Smooth muscle cell (in vitro differentiated cells): Measurements from ENCODE around the gene GULP1. TPM values are rescaled to one million over a fixed set of nuclear protein-coding genes. Genes with fewer than 3 reads are reported as not detected.

Source experiments
- DNase-seq: peaks from one replicate; lab custom pipeline; 2025; ENCODE audit not compliant: unreplicated experiment; lab: John Stamatoyannopoulos, UW
- H2AFZ ChIP-seq: fragments of 200-600 bp; sonication (generic); 2 replicates; pipeline ENCODE4 v1.6.0; 2016; ENCODE audit warnings: antibody characterized with exemption, low read depth, mild to moderate bottlenecking
- H3F3A ChIP-seq: fragments of 200-600 bp; sonication (generic); 2 replicates; pipeline ENCODE4 v1.6.0; 2017; ENCODE audit warnings: antibody characterized with exemption, low read depth
- H3K27ac ChIP-seq: fragments of 200-600 bp; sonication (generic); 2 replicates; pipeline ENCODE4 v1.5.1; 2016; ENCODE audit warnings: low read depth, mild to moderate bottlenecking
- H3K27me3 ChIP-seq: fragments of 200-600 bp; sonication (generic); 2 replicates; pipeline ENCODE4 v1.6.1; 2016; ENCODE audit warnings: low read depth, mild to moderate bottlenecking
- H3K36me3 ChIP-seq: fragments of 200-600 bp; sonication (generic); 2 replicates; pipeline ENCODE4 v1.5.1; 2016; ENCODE audit warnings: low read depth
- H3K4me1 ChIP-seq: fragments of 200-600 bp; sonication (generic); 2 replicates; pipeline ENCODE4 v1.5.1; 2016; ENCODE audit warnings: low read depth
- H3K4me2 ChIP-seq: fragments of 200-600 bp; sonication (generic); 2 replicates; pipeline ENCODE4 v1.6.0; 2016; ENCODE audit warnings: mild to moderate bottlenecking
- H3K4me3 ChIP-seq: fragments of 200-600 bp; sonication (generic); 2 replicates; pipeline ENCODE4 v1.5.1; 2016; ENCODE audit warnings: mild to moderate bottlenecking
- H3K79me2 ChIP-seq: fragments of 200-600 bp; sonication (generic); 2 replicates; pipeline ENCODE4 v1.6.0; 2016; ENCODE audit warnings: low read depth, mild to moderate bottlenecking
- H3K9ac ChIP-seq: fragments of 200-600 bp; sonication (generic); 2 replicates; pipeline ENCODE4 v1.6.0; 2016; ENCODE audit warnings: low read depth
- H3K9me3 ChIP-seq: fragments of 200-600 bp; sonication (generic); replicated peaks from 2 replicates; pipeline ENCODE4 v1.5.1; 2016; ENCODE audit warnings: low read depth
- H4K20me1 ChIP-seq: fragments of 200-600 bp; sonication (generic); 2 replicates; pipeline ENCODE4 v1.6.0; 2016; ENCODE audit warnings: low read depth
- WGBS: methylation state at CpG from one replicate; pipeline ENCODE4 v1.1.7; 2016; ENCODE audit warnings: low lambda C conversion rate; 5-methylcytosine and 5-hydroxymethylcytosine counted together
- polyA plus RNA-seq: library from polyadenylated mRNA; unstranded; fragments of >200 nt; fragmentation: Nextera tagmentation; extraction: Ambion mirVana; gene quantifications from 2 replicates; pipeline ENCODE4 v1.2.1, GENCODE V29; 2016
- total RNA-seq: library from RNA; depleted of rRNA; stranded (reverse); fragments of >200 nt; gene quantifications from 2 replicates; pipeline ENCODE4 v1.2.3, GENCODE V29; 2014
- TF ChIP-seq, protein P1 (sequence below): fragments of 200-600 bp; sonication (generic); IDR thresholded peaks from 2 replicates; pipeline ENCODE4 v1.5.1; 2017; ENCODE audit warnings: borderline replicate concordance, mild to moderate bottlenecking, antibody characterized with exemption; ENCODE audit not compliant: insufficient read depth, poor library complexity, severe bottlenecking

The GULP1 gene
- total and polyA plus RNA-seq, 2 experiments from 2014 or later = 40.2 to 115 TPM

DNA sequence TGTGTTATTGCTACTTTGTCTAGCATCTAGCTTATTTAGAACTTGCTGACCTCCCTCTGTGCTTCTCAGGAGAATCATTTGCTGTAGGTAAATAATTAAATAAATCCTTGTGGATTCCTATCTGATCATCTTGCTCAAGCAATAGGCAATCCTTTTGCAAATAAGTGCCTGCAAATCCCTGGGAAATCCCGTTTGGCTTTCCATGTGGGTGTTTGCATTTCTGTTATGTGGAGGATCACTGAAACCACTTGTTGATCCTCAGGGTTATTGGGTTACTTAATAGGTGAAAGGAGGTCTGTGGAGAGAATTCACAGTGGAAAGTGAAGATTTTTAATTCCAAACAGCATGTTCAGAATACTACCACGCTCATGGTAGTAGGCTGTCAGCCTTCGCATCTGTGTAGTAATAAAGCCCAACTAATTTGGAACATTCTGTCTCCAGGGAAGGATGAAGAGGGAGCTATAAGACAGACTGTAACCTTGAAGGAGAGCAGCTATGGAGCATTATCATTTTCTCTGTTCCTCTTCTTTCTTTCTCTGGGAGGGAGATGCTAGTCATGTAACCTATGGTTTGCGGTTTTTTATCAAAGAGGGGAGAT, 72.5 kb downstream of the GULP1 start:
- no peak for DNase-seq
- Histone ChIP-seq H3K27me3 (no peaks in the 10 kb centered on the region), H3F3A (no peaks in the 10 kb centered on the region), H3K4me1 (no peaks in the 10 kb centered on the region), H4K20me1 (peaks cover 66% of the 10 kb centered on the region), H3K27ac (no peak overlapping the region), H2AFZ (no peak overlapping the region), H3K79me2 (peaks cover 83% of the 10 kb centered on the region), H3K9ac (no peak overlapping the region), H3K4me3 (no peak overlapping the region), H3K4me2 (no peak overlapping the region), H3K9me3 (no peaks in the 10 kb centered on the region), H3K36me3 (no peaks in the 10 kb centered on the region)
- TF ChIP-seq, protein P1, sequence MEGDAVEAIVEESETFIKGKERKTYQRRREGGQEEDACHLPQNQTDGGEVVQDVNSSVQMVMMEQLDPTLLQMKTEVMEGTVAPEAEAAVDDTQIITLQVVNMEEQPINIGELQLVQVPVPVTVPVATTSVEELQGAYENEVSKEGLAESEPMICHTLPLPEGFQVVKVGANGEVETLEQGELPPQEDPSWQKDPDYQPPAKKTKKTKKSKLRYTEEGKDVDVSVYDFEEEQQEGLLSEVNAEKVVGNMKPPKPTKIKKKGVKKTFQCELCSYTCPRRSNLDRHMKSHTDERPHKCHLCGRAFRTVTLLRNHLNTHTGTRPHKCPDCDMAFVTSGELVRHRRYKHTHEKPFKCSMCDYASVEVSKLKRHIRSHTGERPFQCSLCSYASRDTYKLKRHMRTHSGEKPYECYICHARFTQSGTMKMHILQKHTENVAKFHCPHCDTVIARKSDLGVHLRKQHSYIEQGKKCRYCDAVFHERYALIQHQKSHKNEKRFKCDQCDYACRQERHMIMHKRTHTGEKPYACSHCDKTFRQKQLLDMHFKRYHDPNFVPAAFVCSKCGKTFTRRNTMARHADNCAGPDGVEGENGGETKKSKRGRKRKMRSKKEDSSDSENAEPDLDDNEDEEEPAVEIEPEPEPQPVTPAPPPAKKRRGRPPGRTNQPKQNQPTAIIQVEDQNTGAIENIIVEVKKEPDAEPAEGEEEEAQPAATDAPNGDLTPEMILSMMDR = no peak
- WGBS = 48% methylated on average over 4 of the region's 4 CpGs

DNA sequence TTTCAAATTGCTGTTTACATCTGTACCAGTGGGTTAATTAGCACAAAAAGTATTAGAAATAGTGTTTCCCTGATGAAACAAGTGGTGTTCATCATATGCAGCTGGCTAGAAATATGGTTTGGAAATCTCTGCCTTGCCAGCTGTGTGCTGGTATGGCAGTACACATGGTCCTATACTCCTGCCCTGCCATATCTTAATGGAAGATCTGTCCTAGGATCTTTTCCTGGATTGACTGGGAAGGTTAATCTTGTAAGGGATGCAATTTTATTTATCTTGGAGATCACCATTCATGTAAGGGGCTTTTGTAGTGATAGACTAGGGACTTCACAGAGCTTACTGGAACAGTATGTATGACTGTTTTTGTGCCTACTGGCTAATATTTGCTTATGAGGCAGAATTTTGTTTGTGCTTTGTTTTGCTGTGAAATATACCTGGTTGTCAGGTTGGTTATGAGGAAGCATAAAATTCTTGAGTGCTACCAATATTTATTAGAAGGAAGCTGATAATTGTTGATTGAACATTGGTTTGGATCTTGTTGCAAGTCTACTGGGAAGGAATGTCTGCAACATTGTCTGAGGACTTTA, 73.5 kb downstream of the GULP1 start:
- no peak for DNase-seq
- Histone ChIP-seq H3K79me2 (peaks cover 83% of the 10 kb centered on the region), H3K9me3 (no peaks in the 10 kb centered on the region), H3K4me1 (no peaks in the 10 kb centered on the region), H3K9ac (no peak overlapping the region), H3F3A (no peaks in the 10 kb centered on the region), H3K27me3 (no peaks in the 10 kb centered on the region), H3K4me3 (no peak overlapping the region), H3K36me3 (no peaks in the 10 kb centered on the region), H3K27ac (no peak overlapping the region), H4K20me1 (peaks cover 75% of the 10 kb centered on the region), H2AFZ (no peak overlapping the region), H3K4me2 (no peak overlapping the region)
- TF ChIP-seq, protein P1 = no peak

DNA sequence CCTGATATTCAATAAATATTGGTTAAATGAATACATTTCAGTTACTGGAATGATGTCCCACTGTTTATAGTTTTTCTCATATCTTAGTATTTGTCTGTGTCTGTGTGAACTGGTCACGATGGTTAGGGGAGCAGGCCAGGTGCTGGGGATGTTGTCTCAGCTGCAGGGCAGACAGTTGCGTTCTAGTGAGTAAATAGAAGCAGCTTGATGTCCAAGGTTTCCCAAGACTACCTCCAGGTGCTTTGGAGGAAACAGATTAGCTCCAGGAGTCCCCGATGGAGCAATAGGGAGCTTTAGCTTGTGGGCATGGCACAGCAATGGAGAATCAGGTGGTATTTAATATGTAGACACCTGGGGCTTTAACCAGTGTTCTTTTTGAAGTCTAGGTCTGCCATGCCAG, 75.5 kb downstream of the GULP1 start:
- no peaks in the 10 kb centered on the region for H3K36me3 ChIP-seq
- TF ChIP-seq, protein P1 = no peak

DNA sequence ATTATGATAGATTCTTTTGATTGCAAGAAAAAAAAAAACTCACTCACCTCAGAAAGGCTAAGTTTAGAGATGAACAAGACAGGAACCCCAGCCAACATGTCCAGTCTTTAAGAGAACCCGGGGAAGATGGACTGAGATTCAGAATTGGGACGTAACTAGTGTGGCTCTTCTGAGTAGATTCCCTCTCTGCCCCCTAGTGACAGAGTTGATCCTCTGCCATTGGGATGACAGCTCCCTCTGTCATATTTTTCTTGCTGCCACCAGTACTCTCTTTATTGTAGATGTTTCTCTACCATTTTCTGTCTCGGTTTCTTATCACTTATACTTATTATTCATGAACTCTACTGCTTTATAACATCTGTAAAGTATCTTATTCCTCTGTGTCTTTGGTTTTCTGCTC, 77.7 kb downstream of the GULP1 start:
- TF ChIP-seq, protein P1 = peak; percentile 46
- H3K9me3 ChIP-seq = no peaks in the 10 kb centered on the region
- H2AFZ ChIP-seq = no peak overlapping the region
- H3K79me2 ChIP-seq = peaks cover 82% of the 10 kb centered on the region
- 43% methylated on average over 3 of the region's 3 CpGs for WGBS
- H4K20me1 ChIP-seq = peaks cover 43% of the 10 kb centered on the region
- H3K36me3 ChIP-seq = no peaks in the 10 kb centered on the region
- H3F3A ChIP-seq = no peaks in the 10 kb centered on the region
- no peaks in the 10 kb centered on the region for H3K27me3 ChIP-seq
- no peak for DNase-seq
- H3K4me2 ChIP-seq = no peak overlapping the region
- no peak overlapping the region for H3K27ac ChIP-seq
- no peak overlapping the region for H3K9ac ChIP-seq
- H3K4me3 ChIP-seq = no peak overlapping the region
- H3K4me1 ChIP-seq = no peaks in the 10 kb centered on the region

More for the DNA sequence above, 75.5 kb downstream of the GULP1 start:
- H3K4me3 ChIP-seq = no peak overlapping the region
- no peaks in the 10 kb centered on the region for H3K9me3 ChIP-seq
- 90% methylated on average over 3 of the region's 3 CpGs for WGBS
- no peaks in the 10 kb centered on the region for H3F3A ChIP-seq
- H4K20me1 ChIP-seq = peaks cover 61% of the 10 kb centered on the region
- H3K27me3 ChIP-seq = no peaks in the 10 kb centered on the region
- H3K4me2 ChIP-seq = no peak overlapping the region
- DNase-seq = no peak
- no peak overlapping the region for H3K27ac ChIP-seq
- H3K9ac ChIP-seq = no peak overlapping the region
- peaks cover 82% of the 10 kb centered on the region for H3K79me2 ChIP-seq
- no peak overlapping the region for H2AFZ ChIP-seq
- H3K4me1 ChIP-seq = no peaks in the 10 kb centered on the region
